Nucleus accumbens (tissue), 56 donors: ENCODE results near the gene PRICKLE4.
"Not testable (repeated sequence)": the region's sequence is repeated elsewhere in the genome, so short reads cannot be mapped to it uniquely, and the experiment has no call there.

ENCODE experiments used
- DNase-seq, 56 donors: peaks; one replicate each; lab custom pipeline; 2025; lab: John Stamatoyannopoulos, UW

The PRICKLE4 gene

DNA sequence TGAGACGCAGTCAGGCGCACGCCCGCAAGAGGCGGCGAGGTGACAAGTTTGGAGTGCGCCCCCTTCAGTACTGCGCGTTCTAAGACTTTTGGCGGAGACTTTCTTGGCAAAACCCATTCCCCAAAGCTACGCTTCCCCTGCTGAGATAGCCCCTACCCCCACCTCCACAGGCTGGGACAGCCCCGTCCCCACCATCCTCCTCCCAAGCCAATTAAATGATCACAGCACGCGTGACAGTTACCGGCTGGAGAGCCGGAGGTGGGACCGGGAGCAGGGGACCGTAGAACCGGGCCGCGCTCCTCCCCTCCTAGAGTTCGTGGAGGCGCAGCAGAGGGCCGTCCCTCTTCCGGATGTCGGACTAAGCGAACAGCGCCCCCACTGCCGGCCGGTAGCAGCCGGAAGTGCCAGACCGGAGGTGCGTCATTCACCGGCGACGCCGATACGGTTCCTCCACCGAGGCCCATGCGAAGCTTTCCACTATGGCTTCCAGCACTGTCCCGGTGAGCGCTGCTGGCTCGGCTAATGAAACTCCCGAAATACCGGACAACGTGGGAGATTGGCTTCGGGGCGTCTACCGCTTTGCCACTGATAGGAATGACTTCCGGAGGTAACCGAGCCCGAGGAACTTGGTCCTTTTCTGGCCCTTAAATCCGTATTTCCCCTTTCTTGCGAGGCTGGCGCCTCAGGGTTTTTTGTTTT is 6.8 kb downstream of the PRICKLE4 start, which contains the start of gene TOMM6:
TSS of gene TOMM6 (plus strand) at position 476 of the 699 bp plus-strand sequence. CDS start at position 480, 4 bp downstream.
- peak in 55 of 56 donors; percentile 55 to 96 (median 90) for DNase-seq

DNA sequence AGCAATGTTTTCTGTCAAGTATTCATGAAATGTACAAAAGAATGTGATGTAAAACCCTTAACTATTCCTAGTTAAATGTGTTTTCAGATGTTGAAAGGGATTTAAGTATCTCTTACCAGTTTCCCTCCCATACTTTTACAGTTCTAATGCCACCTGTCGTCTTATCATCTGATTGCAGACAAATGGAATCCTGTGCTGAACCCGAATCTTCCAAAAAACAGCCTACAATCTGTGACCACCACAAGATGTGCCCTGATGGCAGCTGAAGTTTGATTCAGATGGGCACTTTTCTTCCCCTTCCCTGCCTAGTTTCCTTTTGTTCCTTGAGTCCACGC is 8.8 kb downstream of the PRICKLE4 start:
- no peak for DNase-seq

DNA sequence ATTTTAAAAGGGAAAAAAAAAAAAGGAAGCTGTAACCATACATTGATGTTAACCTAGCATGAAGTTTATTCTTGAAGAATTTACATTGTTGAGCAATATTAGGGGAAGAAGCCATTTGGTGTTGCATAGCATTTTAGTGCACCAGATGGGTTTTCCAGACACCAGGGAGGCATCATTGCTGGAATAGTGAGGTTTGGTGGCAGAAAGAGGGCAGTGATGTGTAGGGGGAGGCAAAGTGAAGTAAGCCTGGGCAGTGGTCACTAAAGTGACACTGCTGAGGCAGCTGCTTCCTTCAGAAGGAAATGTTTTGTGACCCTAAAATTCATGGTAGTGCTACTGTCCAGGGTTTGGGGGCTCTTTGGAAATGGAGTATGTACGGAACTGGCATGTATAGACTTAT is 9.5 kb downstream of the PRICKLE4 start:
- DNase-seq = no peak

DNA sequence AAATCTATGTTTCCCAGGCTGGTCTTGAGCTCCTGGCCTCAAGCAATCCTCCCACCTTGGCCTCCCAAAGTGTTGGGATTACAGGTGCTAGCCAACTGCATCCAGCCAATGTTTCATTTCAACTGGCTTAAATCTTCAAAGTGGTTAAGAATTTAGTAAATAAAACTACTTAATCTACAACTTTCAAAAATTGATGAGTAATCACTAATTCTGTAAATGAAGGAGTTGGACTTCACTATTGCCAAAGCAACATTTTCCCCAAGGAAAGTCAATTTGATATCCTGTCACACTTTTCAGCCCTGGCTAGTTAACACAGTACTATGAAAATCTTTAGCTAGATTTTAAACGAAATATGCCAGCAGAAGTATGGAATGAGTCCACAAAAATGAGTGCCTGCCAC is 10.7 kb downstream of the PRICKLE4 start:
- DNase-seq = no peak

DNA sequence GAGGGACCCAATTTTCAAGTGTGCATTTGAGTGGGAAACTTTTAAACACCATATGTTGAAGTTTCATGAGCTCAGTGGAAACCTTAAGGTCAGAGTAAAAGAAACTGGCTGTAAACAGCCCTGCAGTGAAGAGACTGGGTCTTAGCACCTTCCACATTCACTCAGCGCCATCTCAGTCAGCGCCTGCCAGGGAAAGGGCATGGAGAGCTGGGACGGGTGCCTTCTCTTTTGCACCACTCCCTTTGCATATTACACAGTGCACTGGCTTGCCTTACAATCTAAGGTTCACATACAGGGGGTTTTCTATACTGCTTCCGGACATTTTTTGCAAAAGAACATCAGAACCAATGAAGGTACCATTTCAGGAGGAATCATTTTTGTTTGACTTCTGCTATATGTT is 11.4 kb downstream of the PRICKLE4 start:
- no peak for DNase-seq

DNA sequence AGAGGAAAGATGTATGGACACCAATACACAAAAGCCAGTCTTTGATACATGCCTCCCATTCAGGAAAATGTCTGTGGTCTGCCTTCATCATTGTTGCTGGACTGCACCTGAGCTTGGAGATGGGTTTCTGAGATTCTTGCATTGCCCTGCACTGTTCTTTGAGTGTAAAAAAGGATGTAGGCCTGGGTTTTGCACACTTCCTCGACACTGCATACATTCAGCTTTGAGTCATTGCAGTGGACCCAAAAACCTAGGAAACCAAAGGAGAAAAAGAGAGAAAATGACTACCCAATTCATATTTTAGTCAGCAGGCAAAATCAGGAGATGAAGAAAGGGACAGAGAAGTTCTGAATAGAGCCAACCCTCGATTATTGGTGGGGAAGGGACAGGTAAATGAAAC is 15.9 kb downstream of the PRICKLE4 start:
- no peak for DNase-seq

DNA sequence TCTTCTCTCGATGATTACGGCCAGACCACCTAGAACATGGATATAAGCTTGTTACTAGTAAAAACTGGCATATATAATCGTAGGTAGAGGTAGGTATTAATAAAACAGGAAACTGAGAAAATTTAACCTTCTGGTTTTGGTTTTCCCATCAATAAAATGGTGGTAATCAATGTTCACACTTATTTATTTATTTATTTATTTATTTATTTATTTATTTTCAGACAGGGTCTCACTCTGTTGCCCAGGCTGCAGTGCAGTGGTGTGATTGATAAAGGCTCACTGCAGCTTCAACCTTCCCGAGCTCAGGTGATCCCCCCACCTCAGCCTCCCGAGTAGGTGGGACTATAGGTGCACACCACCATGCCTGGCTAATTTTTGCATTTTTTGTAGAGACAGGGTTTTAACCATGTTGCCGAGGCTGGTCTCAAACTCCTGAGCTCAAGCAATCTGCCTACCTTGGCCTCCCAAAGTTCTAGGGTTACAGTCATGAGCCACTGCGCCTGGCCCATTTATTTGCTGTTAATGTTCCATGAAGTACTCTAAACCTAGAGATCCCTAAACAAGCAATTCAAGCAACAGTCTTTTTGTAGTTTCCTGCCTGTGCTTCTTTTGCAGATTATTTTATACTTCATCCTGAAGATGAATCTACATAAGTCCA is 18.4 kb downstream of the PRICKLE4 start:
- DNase-seq = no peak

DNA sequence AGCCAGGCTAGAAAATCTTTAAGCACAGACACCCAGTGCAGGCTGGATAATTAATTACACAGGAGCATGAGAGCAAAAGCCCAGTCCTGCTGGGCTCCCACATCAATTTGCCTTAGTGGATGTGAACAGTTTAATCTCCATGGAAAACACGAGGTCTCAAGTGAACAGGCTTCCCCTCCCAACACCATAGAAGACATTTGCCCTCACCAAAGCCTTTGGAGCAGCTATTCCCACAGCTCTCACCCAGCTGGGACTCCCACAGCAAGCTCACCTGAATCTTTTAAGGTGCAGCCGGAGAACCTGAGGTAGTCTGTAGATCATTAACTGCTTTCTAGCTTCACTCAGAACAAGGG is 19.0 kb downstream of the PRICKLE4 start:
- DNase-seq = no peak

DNA sequence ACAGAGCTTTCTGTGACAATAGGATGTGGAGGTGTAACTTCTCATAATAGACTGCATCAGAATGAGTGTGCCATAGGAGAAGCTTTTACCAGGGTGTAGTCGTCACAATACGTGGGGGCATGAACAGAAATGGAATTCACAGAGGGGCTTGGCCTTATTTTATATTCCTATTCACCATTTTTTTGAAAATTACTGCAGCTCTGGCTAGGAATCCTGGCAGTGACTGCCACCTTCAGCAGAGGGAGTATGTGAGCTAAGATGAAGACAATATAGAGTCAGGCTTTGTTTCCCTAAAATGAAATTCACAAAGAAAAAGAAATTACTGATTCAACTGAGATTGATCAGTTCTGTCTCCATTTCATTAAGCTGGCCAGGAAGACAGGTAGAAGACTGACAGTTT is 20.8 kb downstream of the PRICKLE4 start:
- DNase-seq = peak in 22 of 56 donors; percentile 2 to 81 (median 27)

DNA sequence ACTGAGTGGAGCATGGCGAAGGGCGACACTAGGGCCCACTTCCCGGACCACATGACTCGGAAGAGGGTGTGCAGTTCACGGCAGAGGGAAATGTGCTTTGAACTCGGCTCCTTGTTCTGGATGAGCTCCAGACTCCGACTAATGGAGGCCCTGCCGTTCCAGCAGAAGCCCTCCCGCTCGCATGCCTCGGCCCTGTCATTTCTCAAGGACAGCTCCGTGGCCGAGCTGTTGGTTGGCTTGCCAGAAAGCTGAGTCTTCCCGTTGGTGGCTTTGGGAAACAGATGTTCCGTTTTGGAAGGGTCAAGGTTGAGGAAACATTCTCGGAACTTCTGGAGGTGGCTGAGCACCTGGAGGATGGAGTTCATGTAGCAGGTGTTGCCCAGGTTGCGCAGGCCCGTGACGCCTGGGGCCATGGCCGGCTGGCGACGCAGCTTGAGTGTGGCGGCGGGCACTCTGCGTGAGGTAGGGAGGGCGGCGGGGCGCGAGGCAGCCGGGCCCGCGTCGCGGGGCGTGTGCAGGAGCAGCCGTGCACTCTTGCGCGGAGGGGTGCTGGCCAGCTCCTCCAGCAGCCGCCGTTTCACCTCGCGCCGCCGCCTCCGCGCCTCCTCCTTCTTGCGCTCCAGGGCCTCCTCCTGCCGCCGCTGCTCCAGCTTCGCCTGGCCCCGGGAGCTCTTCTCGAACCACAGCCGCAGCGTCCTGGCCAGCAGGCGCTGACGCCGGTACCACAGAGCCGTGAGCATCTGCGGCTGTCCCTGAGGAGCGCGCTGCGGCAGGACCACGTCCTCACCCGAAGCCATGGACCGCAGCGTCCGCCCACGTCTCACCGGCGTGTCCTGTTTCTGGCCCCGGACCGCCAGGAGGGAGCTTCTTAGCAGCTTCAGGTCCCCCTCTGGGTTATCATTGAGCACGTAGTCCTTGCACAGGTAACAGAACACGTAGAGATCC is 25.5 kb downstream of the PRICKLE4 start:
- DNase-seq = no peak

DNA sequence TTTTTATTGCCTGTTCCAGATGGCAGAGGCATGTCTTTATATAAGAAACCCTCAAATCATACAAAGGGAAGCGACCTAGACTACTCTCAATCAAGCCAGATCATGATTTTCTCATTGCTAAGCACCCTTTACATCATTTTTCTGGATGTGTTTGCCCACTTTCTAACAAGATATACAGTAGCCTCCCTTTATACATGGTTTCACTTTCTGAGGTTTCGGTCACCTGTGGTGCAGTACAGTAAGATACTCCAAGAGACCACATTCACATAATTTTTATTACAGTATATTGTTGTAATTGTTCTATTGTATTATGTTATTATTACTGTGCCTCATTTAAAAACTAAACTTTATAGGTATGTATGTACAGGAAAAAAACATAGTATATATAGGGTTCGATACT is 30.5 kb downstream of the PRICKLE4 start:
- DNase-seq = no peak

DNA sequence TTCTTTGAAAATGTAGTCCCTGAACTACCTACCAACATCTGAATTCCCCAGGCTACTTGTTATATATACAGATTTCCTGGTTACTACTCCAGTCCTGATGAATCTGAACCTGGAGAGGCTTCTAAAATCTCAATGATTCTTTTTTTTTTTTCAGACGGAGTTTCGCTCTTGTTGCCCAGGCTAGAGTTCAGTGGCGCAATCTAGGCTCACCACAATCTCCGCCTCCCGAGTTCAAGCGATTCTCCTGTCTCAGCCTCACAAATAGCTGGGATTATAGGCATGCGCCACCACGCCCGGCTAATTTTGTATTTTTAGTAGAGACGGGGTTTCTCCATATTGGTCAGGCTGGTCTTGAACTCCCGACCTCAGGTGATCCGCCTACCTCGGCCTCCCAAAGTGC is 31.4 kb downstream of the PRICKLE4 start:
- DNase-seq = not testable (repeated sequence)

DNA sequence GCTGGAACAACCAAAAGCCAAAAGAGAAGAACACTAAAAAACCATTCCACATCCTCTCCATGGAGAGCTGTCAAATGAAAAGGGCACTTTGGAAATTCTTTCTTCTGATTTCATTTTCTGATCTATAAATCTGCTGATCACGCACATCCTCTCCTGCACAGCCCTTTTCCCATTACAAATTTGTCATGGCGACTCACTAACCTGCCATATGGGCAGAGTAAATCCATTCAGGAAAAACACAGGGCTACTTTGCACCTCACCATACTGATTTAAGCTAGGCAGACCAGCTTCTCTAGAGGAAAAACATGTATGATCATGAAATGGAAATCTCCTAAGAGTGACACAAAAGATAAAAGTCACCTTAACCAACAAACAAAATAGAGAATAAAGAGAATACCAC is 32.9 kb downstream of the PRICKLE4 start:
- DNase-seq = no peak

DNA sequence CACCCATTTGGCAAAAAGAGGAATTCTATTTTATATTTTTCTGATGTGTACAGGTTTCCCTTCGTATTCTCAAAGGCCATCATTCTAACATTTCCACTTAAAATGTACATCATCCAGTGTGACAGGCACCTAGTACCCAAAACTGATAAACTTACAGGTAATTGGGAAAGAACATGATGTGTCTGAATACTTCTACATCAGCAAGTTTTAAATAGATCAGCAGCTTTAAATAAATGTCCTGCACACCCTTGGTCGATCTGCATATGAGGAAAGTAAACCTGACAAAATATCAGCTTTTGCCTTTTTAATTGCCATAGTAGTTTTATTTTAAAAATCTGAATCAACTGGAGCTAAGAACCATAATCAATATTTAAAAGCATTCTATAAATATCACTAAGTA is 33.4 kb downstream of the PRICKLE4 start:
- DNase-seq = no peak

DNA sequence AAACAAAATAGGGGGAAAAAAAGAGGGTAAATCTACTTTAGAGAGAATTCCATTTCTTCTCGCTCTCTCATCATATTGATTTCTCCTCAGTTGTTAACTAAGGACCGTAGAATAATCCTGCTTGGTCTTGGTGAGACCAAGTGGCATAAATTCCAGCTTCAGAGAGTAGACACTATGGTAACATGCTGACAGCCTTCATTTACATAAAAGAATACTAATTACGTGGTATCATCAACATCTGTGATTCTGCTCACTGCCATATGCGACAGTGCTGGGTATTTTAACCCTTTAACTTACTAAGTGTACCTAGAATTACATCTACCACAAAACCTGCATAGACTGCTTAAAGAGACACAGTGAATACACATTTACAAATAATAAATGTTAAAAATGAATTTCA is 34.0 kb downstream of the PRICKLE4 start:
- no peak for DNase-seq

DNA sequence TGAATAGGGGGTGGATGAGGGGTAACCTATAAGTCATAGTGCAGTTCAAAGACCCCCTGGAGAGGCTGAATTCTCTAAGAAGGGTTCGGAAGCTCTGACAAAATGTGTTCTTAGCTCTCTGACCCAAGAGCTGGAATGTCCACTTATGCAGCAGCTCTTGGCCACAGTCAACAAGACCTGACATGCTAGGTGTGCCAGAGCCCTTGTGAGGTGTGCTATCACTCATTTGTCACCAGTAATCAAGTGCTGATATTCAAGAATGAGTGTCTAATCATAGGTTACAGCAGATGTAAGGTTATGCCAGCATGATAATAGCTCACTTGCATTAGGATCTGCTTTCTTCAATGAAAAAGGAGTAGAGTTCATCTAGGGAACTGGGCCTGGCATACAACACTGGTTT is 35.0 kb downstream of the PRICKLE4 start:
- DNase-seq = no peak

DNA sequence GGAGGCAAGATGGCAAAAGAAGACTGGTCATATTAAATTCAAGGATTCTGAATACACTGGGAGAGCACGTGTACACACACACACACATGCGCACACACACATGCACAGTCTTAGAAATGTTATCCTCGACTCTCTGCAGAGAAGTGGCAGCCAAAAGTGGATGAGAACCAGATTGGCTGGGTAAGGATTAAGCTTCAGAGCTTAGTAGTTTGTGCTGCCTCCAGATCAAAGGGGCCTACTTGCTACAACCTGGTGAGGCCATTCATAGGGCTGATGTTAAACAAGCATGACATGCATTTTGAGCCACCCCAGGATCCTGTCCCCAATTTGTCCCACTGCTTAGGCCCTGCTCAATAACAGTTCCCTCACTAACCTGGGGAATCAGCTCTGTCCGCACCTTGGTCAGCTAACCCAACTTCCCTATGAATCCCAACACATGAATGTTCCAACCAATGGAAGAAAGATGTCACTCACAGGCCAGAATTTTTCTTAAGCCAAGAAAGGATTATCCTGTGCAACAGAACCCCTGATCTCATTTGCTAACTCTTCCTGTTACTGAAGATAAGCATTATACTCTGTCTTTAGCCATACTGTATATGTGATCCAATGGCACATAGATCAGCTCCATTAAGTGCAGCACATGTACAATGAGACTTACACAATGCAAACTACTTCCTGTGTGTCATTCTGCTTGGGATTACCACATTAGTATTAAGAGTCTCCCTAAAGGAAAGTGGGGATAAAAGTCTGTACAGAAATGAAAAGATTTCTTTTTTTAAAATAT is 37.9 kb downstream of the PRICKLE4 start:
- no peak for DNase-seq

DNA sequence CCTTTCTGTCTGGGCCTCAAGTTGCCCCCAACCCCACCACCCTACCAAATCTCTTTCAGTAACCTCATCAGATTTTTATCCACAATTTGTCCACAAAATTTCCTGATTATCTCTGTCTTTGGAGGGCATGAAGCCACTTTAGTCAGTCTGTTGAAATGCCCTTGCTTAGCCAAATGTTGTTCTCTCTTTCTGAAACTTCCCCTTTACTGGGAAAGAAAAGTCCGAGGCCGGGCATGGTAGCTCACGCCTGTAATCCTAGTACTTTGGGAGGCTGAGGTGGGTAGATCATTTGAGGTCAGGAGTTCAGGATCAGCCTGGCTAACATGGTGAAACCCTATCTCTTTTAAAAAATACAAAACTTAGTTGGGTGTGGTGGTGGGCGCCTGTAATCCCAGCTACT is 40.7 kb downstream of the PRICKLE4 start:
- no peak for DNase-seq

DNA sequence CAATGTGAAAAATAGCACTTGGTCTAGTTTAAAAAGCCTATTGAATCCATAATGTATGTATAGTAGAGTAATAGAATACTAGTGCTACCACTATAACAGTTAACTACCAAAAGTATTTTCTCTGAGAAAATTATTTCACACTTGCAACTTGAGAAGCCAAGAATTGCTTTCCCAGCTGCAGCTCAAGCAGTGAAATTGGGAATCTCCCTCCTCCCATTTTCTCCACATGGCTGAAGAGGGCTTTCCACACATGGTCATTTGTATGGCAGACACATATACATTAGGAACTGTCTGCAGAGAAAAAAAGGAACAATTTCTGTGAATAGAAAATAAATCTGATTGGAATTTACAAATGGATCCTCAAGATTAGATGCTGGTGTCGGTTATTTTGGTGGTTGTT is 41.4 kb downstream of the PRICKLE4 start:
- no peak for DNase-seq

DNA sequence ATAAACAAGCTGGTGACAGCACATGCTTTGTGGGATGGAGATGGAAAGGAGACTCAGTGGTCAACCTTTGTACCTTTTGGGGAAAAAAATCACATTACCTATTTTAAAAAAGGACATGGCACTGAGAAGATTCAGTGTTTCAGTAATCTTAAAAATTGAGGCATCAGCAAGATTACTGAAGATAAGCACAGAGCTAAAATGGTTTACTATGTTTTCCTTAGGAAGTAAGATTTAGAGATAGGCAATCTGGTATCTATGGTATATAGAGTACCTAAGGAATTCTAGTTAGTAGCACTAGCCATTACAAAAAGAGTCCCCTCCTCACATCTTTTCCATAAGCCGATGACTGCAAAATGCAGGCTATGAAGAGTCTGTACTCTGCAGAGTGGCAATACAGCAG is 42.6 kb downstream of the PRICKLE4 start:
- no peak for DNase-seq
